ENCODE measurements around the gene RXFP1. TPM values are rescaled to one million over a fixed set of nuclear protein-coding genes. Genes with fewer than 3 reads are reported as not detected.

RXFP1 gene
- total and polyA plus RNA-seq, 4 donors, result 0.36 to 2.6 (median 0.97) TPM

GRCh38 chr4:158519226-158519625, 2.5 kb upstream of the RXFP1 start:
- intact Hi-C loops (cut with DNase I), result no loop called here
- no peaks in the 10 kb centered on the region for H3K36me3 ChIP-seq (ENCODE audit: control insufficient read depth in 1 of 2, insufficient read depth in 2 of 2, low read length in 1 of 2)
- no peaks in the 10 kb centered on the region for H3K4me1 ChIP-seq (ENCODE audit: control insufficient read depth in 1 of 2, insufficient read depth in 2 of 2, low read length in 2 of 2)
- DNase-seq (no peak), ATAC-seq (ENCODE audit: low FRiP score) (no peak)
- no peak overlapping the region for H3K4me3 ChIP-seq (ENCODE audit: low read length in 2 of 2)
- no peaks in the 10 kb centered on the region for H3K27me3 ChIP-seq (ENCODE audit: control insufficient read depth in 1 of 2, insufficient read depth in 2 of 2, low read length in 1 of 2)
- H3K27ac ChIP-seq (ENCODE audit: low read depth in 1 of 2, low read length in 2 of 2), result no peak overlapping the region
- 81 to 82% methylated on average over 7 of the region's 7 CpGs for WGBS, 2 donors
- H3K9me3 ChIP-seq (ENCODE audit: control insufficient read depth, low read length), result peaks cover 2% of the 10 kb centered on the region

- no peaks in the 10 kb centered on the region for H3K9me3 ChIP-seq (ENCODE audit: control insufficient read depth, low read length)
- intact Hi-C loops (cut with DNase I), result no loop called here
- no peaks in the 10 kb centered on the region for H3K4me1 ChIP-seq (ENCODE audit: control insufficient read depth in 1 of 2, insufficient read depth in 2 of 2, low read length in 2 of 2)
- no peaks in the 10 kb centered on the region for H3K36me3 ChIP-seq (ENCODE audit: control insufficient read depth in 1 of 2, insufficient read depth in 2 of 2, low read length in 1 of 2)
- DNase-seq (no peak), ATAC-seq (ENCODE audit: low FRiP score) (no peak)
- 78 to 88% methylated on average over 7 of the region's 7 CpGs for WGBS, 2 donors
- no peak overlapping the region for H3K4me3 ChIP-seq (ENCODE audit: low read length in 2 of 2)
- no peak overlapping the region for H3K27ac ChIP-seq (ENCODE audit: low read depth in 1 of 2, low read length in 2 of 2)
- H3K27me3 ChIP-seq (ENCODE audit: control insufficient read depth in 1 of 2, insufficient read depth in 2 of 2, low read length in 1 of 2), result no peaks in the 10 kb centered on the region
Observed at GRCh38 chr4:158523990-158524535, 2.4 kb downstream of the RXFP1 start.

GRCh38 chr4:158527516-158527915, 5.8 kb downstream of the RXFP1 start:
- ATAC-seq (ENCODE audit: low FRiP score) (no peak), DNase-seq (no peak)
- 96 to 100% methylated on average over 1 of the region's 1 CpG for WGBS, 2 donors
- H3K4me3 ChIP-seq (ENCODE audit: low read length in 2 of 2), result no peak overlapping the region
- no peaks in the 10 kb centered on the region for H3K9me3 ChIP-seq (ENCODE audit: control insufficient read depth, low read length)
- no peaks in the 10 kb centered on the region for H3K36me3 ChIP-seq (ENCODE audit: control insufficient read depth in 1 of 2, insufficient read depth in 2 of 2, low read length in 1 of 2)
- intact Hi-C loops (cut with DNase I), result no loop called here
- H3K27me3 ChIP-seq (ENCODE audit: control insufficient read depth in 1 of 2, insufficient read depth in 2 of 2, low read length in 1 of 2), result no peaks in the 10 kb centered on the region
- H3K27ac ChIP-seq (ENCODE audit: low read depth in 1 of 2, low read length in 2 of 2), result no peak overlapping the region
- no peaks in the 10 kb centered on the region for H3K4me1 ChIP-seq (ENCODE audit: control insufficient read depth in 1 of 2, insufficient read depth in 2 of 2, low read length in 2 of 2)

DNA sequence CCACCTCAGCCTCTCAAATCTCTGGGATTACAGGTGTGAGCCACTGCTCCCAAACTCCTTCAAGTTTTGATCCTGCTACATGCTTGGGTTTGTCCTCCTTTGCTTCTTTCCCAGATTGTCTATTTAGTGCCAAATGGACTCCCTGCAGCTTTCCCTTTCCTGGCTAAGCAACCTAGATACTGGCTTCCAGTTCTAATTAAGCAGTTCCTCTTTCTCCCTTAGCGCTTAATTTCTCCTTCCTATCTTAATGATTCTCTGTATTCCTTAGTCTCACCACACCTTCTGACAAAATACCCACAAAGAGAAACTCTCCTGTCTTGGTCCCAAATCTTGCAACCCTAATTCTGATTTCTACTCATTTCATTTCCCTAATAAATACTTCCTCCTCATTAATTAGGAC, 7.8 kb downstream of the RXFP1 start:
- Histone ChIP-seq H3K4me1 (ENCODE audit: control insufficient read depth in 1 of 2, insufficient read depth in 2 of 2, low read length in 2 of 2) (no peaks in the 10 kb centered on the region), H3K27ac (ENCODE audit: low read depth in 1 of 2, low read length in 2 of 2) (no peak overlapping the region), H3K4me3 (ENCODE audit: low read length in 2 of 2) (no peak overlapping the region), H3K9me3 (ENCODE audit: control insufficient read depth, low read length) (no peaks in the 10 kb centered on the region), H3K27me3 (ENCODE audit: control insufficient read depth in 1 of 2, insufficient read depth in 2 of 2, low read length in 1 of 2) (no peaks in the 10 kb centered on the region), H3K36me3 (ENCODE audit: control insufficient read depth in 1 of 2, insufficient read depth in 2 of 2, low read length in 1 of 2) (no peaks in the 10 kb centered on the region)
- intact Hi-C loops (cut with DNase I), result no loop called here
- DNase-seq (no peak), ATAC-seq (ENCODE audit: low FRiP score) (no peak)
- WGBS, 2 donors, result 88 to 96% methylated on average over 1 of the region's 1 CpG

- no peaks in the 10 kb centered on the region for H3K27me3 ChIP-seq (ENCODE audit: control insufficient read depth in 1 of 2, insufficient read depth in 2 of 2, low read length in 1 of 2)
- H3K4me3 ChIP-seq (ENCODE audit: low read length in 2 of 2), result no peak overlapping the region
- peaks cover 2% of the 10 kb centered on the region for H3K9me3 ChIP-seq (ENCODE audit: control insufficient read depth, low read length)
- intact Hi-C loops (cut with DNase I), result no loop called here
- no peak for DNase-seq
- no peaks in the 10 kb centered on the region for H3K36me3 ChIP-seq (ENCODE audit: control insufficient read depth in 1 of 2, insufficient read depth in 2 of 2, low read length in 1 of 2)
- H3K27ac ChIP-seq (ENCODE audit: low read depth in 1 of 2, low read length in 2 of 2), result no peak overlapping the region
- WGBS, 2 donors, result 6 to 13% methylated on average over 2 of the region's 2 CpGs
- no peaks in the 10 kb centered on the region for H3K4me1 ChIP-seq (ENCODE audit: control insufficient read depth in 1 of 2, insufficient read depth in 2 of 2, low read length in 2 of 2)
- no peak for ATAC-seq (ENCODE audit: low FRiP score)
Observed at GRCh38 chr4:158530381-158530780, 8.7 kb downstream of the RXFP1 start.

- peaks cover 2% of the 10 kb centered on the region for H3K9me3 ChIP-seq (ENCODE audit: control insufficient read depth, low read length)
- no peaks in the 10 kb centered on the region for H3K27me3 ChIP-seq (ENCODE audit: control insufficient read depth in 1 of 2, insufficient read depth in 2 of 2, low read length in 1 of 2)
- no peak for ATAC-seq (ENCODE audit: low FRiP score)
- no peak for DNase-seq
- intact Hi-C loops (cut with DNase I), result no loop called here
- 62 to 76% methylated on average over 6 of the region's 6 CpGs for WGBS, 2 donors
- no peaks in the 10 kb centered on the region for H3K36me3 ChIP-seq (ENCODE audit: control insufficient read depth in 1 of 2, insufficient read depth in 2 of 2, low read length in 1 of 2)
- no peaks in the 10 kb centered on the region for H3K4me1 ChIP-seq (ENCODE audit: control insufficient read depth in 1 of 2, insufficient read depth in 2 of 2, low read length in 2 of 2)
- H3K27ac ChIP-seq (ENCODE audit: low read depth in 1 of 2, low read length in 2 of 2), result no peak overlapping the region
- H3K4me3 ChIP-seq (ENCODE audit: low read length in 2 of 2), result no peak overlapping the region
Observed at GRCh38 chr4:158530898-158531297, 9.2 kb downstream of the RXFP1 start.

DNA sequence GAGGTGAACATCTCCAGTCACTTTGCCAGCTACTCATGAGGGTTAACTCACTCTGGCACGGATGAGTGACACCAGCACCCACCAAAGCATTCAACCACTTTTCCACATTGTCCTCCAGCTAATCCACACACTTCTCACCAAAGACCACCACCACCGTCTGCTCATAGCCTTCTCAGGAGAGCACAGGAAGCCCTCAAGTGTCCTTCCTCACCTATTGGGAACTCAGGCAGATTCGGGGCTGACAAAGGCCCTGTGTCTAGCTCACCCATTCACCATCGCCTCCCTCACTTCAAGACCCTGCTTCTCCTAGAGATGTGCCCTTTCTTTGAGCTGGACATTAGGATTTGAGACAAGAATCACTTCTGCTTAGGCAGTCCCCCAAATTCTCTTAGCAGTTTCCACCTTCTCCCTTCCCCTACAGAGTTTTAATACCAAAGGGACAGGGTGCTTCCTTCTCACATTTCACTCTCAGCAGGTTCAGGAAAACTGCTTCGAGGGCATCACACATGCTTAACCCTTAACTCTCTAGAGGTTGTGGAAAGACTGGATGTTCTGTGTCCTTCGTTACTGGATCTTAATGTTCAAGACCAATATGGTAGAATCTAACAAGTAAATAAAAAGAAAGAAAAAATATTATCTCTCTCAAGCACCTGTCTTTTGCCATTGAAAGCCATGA, 11.0 kb downstream of the RXFP1 start:
- Histone ChIP-seq H3K27ac (ENCODE audit: low read depth in 1 of 2, low read length in 2 of 2) (no peak overlapping the region), H3K27me3 (ENCODE audit: control insufficient read depth in 1 of 2, insufficient read depth in 2 of 2, low read length in 1 of 2) (no peaks in the 10 kb centered on the region), H3K36me3 (ENCODE audit: control insufficient read depth in 1 of 2, insufficient read depth in 2 of 2, low read length in 1 of 2) (no peaks in the 10 kb centered on the region), H3K4me3 (ENCODE audit: low read length in 2 of 2) (no peak overlapping the region), H3K4me1 (ENCODE audit: control insufficient read depth in 1 of 2, insufficient read depth in 2 of 2, low read length in 2 of 2) (no peaks in the 10 kb centered on the region), H3K9me3 (ENCODE audit: control insufficient read depth, low read length) (peaks cover 2% of the 10 kb centered on the region)
- intact Hi-C loops (cut with DNase I), result no loop called here
- no peak for DNase-seq
- WGBS, 2 donors, result 73 to 78% methylated on average over 6 of the region's 6 CpGs
- ATAC-seq (ENCODE audit: low FRiP score), result no peak

GRCh38 chr4:158534727-158535126, 13.0 kb downstream of the RXFP1 start:
- no peak for ATAC-seq (ENCODE audit: low FRiP score)
- WGBS, 2 donors, result 95 to 96% methylated on average over 3 of the region's 3 CpGs
- H3K27me3 ChIP-seq (ENCODE audit: control insufficient read depth in 1 of 2, insufficient read depth in 2 of 2, low read length in 1 of 2), result no peaks in the 10 kb centered on the region

GRCh38 chr4:158535130-158535614, 13.5 kb downstream of the RXFP1 start:
- no peaks in the 10 kb centered on the region for H3K36me3 ChIP-seq (ENCODE audit: control insufficient read depth in 1 of 2, insufficient read depth in 2 of 2, low read length in 1 of 2)
- WGBS, 2 donors, result 81 to 82% methylated on average over 4 of the region's 4 CpGs
- no peaks in the 10 kb centered on the region for H3K4me1 ChIP-seq (ENCODE audit: control insufficient read depth in 1 of 2, insufficient read depth in 2 of 2, low read length in 2 of 2)
- no peak overlapping the region for H3K4me3 ChIP-seq (ENCODE audit: low read length in 2 of 2)
- intact Hi-C loops (cut with DNase I), result no loop called here
- no peaks in the 10 kb centered on the region for H3K27me3 ChIP-seq (ENCODE audit: control insufficient read depth in 1 of 2, insufficient read depth in 2 of 2, low read length in 1 of 2)
- no peak overlapping the region for H3K27ac ChIP-seq (ENCODE audit: low read depth in 1 of 2, low read length in 2 of 2)
- ATAC-seq (ENCODE audit: low FRiP score) (no peak), DNase-seq (no peak)
- peaks cover 2% of the 10 kb centered on the region for H3K9me3 ChIP-seq (ENCODE audit: control insufficient read depth, low read length)

More at GRCh38 chr4:158534727-158535126, 13.0 kb downstream of the RXFP1 start:
- Histone ChIP-seq H3K36me3 (ENCODE audit: control insufficient read depth in 1 of 2, insufficient read depth in 2 of 2, low read length in 1 of 2) (no peaks in the 10 kb centered on the region), H3K27ac (ENCODE audit: low read depth in 1 of 2, low read length in 2 of 2) (no peak overlapping the region), H3K9me3 (ENCODE audit: control insufficient read depth, low read length) (peaks cover 2% of the 10 kb centered on the region), H3K4me3 (ENCODE audit: low read length in 2 of 2) (no peak overlapping the region), H3K4me1 (ENCODE audit: control insufficient read depth in 1 of 2, insufficient read depth in 2 of 2, low read length in 2 of 2) (no peaks in the 10 kb centered on the region)
- intact Hi-C loops (cut with DNase I), result no loop called here
- no peak for DNase-seq

Data from aorta (tissue), 5 donors.